ENCODE results near the gene GALC. TPM values are rescaled to one million over a fixed set of nuclear protein-coding genes. Genes with fewer than 3 reads are reported as not detected.

GALC gene
- polyA plus RNA-seq, 3 donors: 39.7 to 46.3 (median 39.8) TPM

GRCh38 chr14:87892763-87893162, 100.2 kb downstream of the GALC start:
- no peak for DNase-seq

- DNase-seq: no peak
These were observed 104.6 kb downstream of the GALC start for GRCh38 chr14:87888136-87888999.

- DNase-seq: no peak
These were observed 109.2 kb downstream of the GALC start for GRCh38 chr14:87883750-87884149.

Other genes with a start within 250 kb of the GALC start
- gene GPR65, start 12.0 kb upstream of the GALC start, polyA plus RNA-seq (ENCODE audit: insufficient read length in 3 of 3): under 1 TPM; 0.32 to 0.44 (median 0.34) TPM